Measurements from ENCODE around the gene NXPH1.
"Not testable (repeated sequence)": the region's sequence is repeated elsewhere in the genome, so short reads cannot be mapped to it uniquely, and the experiment has no call there.

NXPH1 gene

GRCh38 chr7:8612584-8612983 is 179.2 kb downstream of the NXPH1 start:
- FAIRE-seq: no peak

GRCh38 chr7:8613191-8613590 is 179.8 kb downstream of the NXPH1 start:
- FAIRE-seq: no peak

GRCh38 chr7:8615019-8615418 is 181.6 kb downstream of the NXPH1 start:
- FAIRE-seq: no peak

GRCh38 chr7:8618441-8619070 is 185.1 kb downstream of the NXPH1 start:
- no peak for FAIRE-seq

- no peak for FAIRE-seq
These were observed 186.8 kb downstream of the NXPH1 start for GRCh38 chr7:8620169-8620568.

GRCh38 chr7:8625612-8626011 is 192.2 kb downstream of the NXPH1 start:
- no peak for FAIRE-seq

GRCh38 chr7:8627325-8627724 is 193.9 kb downstream of the NXPH1 start:
- FAIRE-seq: no peak

- no peak for FAIRE-seq
These were observed 195.2 kb downstream of the NXPH1 start for GRCh38 chr7:8628656-8629055.

- FAIRE-seq: no peak
These were observed 196.1 kb downstream of the NXPH1 start for GRCh38 chr7:8629504-8629903.

- FAIRE-seq: no peak
These were observed 203.9 kb downstream of the NXPH1 start for GRCh38 chr7:8637322-8637721.

GRCh38 chr7:8638076-8638475 is 204.7 kb downstream of the NXPH1 start:
- FAIRE-seq: no peak

- no peak for FAIRE-seq
These were observed 206.3 kb downstream of the NXPH1 start for GRCh38 chr7:8639668-8640067.

- FAIRE-seq: no peak
These were observed 207.3 kb downstream of the NXPH1 start for GRCh38 chr7:8640671-8641070.

GRCh38 chr7:8668627-8669500 is 235.5 kb downstream of the NXPH1 start:
- no peak for FAIRE-seq

GRCh38 chr7:8669501-8669851 is 236.1 kb downstream of the NXPH1 start:
- no peak for FAIRE-seq

GRCh38 chr7:8684426-8684825 is 251.0 kb downstream of the NXPH1 start:
- no peak for FAIRE-seq

- FAIRE-seq: no peak
These were observed 266.6 kb downstream of the NXPH1 start for GRCh38 chr7:8699875-8700624.

GRCh38 chr7:8702807-8703206 is 269.4 kb downstream of the NXPH1 start:
- FAIRE-seq: no peak

GRCh38 chr7:8710124-8710523 is 276.7 kb downstream of the NXPH1 start:
- FAIRE-seq: no peak

GRCh38 chr7:8714791-8715190 is 281.4 kb downstream of the NXPH1 start:
- FAIRE-seq: no peak

- FAIRE-seq: no peak
These were observed 285.7 kb downstream of the NXPH1 start for GRCh38 chr7:8719102-8719501.

GRCh38 chr7:8724080-8724718 is 290.8 kb downstream of the NXPH1 start:
- FAIRE-seq: no peak

- FAIRE-seq: not testable (repeated sequence)
These were observed 298.3 kb downstream of the NXPH1 start for GRCh38 chr7:8731756-8732155.
